ENCODE measurements around the gene CAPN11. TPM values are rescaled to one million over a fixed set of nuclear protein-coding genes. Genes with fewer than 3 reads are reported as not detected.

The CAPN11 gene
- total RNA-seq, 6 experiments from 2014 or later: 0.22 to 0.31 TPM; not detected in 4

DNA sequence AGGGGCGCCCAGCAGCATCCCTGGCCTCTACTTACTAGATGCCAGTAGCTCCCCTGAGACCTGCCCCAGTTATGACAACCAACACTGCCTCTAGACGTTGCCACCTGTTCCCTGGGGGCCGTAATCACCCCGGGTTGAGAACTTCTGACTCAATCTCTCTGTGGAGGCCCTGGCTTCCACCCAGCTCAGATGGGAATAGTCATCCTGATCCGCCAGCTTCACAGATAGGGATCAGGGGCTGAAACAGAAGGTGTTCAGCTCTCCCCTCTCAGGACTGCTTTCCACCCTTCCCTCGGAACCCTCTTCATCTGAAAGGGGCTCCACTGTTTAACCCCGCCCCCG lies 3.3 kb downstream of the CAPN11 start:
- H3K4me3 ChIP-seq: no peak overlapping the region
- DNase-seq: no peak
- no peaks in the 10 kb centered on the region for H3K36me3 ChIP-seq
- H3K9me3 ChIP-seq: no peaks in the 10 kb centered on the region
- ATAC-seq: no peak
- no peaks in the 10 kb centered on the region for H3K27me3 ChIP-seq
- TF ChIP-seq, protein P1, sequence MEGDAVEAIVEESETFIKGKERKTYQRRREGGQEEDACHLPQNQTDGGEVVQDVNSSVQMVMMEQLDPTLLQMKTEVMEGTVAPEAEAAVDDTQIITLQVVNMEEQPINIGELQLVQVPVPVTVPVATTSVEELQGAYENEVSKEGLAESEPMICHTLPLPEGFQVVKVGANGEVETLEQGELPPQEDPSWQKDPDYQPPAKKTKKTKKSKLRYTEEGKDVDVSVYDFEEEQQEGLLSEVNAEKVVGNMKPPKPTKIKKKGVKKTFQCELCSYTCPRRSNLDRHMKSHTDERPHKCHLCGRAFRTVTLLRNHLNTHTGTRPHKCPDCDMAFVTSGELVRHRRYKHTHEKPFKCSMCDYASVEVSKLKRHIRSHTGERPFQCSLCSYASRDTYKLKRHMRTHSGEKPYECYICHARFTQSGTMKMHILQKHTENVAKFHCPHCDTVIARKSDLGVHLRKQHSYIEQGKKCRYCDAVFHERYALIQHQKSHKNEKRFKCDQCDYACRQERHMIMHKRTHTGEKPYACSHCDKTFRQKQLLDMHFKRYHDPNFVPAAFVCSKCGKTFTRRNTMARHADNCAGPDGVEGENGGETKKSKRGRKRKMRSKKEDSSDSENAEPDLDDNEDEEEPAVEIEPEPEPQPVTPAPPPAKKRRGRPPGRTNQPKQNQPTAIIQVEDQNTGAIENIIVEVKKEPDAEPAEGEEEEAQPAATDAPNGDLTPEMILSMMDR (IDR thresholded peaks at IDR 0.05): no peak
- no peak for TF ChIP-seq POLR2A (IDR thresholded peaks at IDR 0.05)
- H3K4me1 ChIP-seq: no peaks in the 10 kb centered on the region
- intact Hi-C loops (cut with DNase I): loop anchor here in 1 of 2 donors (10.0 kb wide), 1 partner anchor 183 kb away; the partner anchor contains the start of gene SPATS1
- H3K27ac ChIP-seq: no peak overlapping the region
- 74% methylated on average over 4 of the region's 8 CpGs for WGBS (ENCODE audit: insufficient coverage, low coverage, low lambda C conversion rate, missing lambda C conversion rate)

GRCh38 chr6:44162876-44163625 lies 4.4 kb downstream of the CAPN11 start:
- no peak for TF ChIP-seq POLR2A (IDR thresholded peaks at IDR 0.05)
- TF ChIP-seq, protein P1 (IDR thresholded peaks at IDR 0.05): no peak
- intact Hi-C loops (cut with DNase I): loop anchor here in 1 of 2 donors (10.0 kb wide), 1 partner anchor 182 kb away; the partner anchor contains the start of gene SPATS1
- Histone ChIP-seq H3K36me3 (no peaks in the 10 kb centered on the region), H3K9me3 (no peaks in the 10 kb centered on the region), H3K4me1 (no peaks in the 10 kb centered on the region), H3K4me3 (no peak overlapping the region), H3K27ac (no peak overlapping the region), H3K27me3 (no peaks in the 10 kb centered on the region)
- ATAC-seq: no peak
- 63% methylated on average over 4 of the region's 8 CpGs for WGBS (ENCODE audit: insufficient coverage, low coverage, low lambda C conversion rate, missing lambda C conversion rate)
- no peak for DNase-seq

GRCh38 chr6:44166116-44166515 lies 7.5 kb downstream of the CAPN11 start:
- TF ChIP-seq, protein P1 (IDR thresholded peaks at IDR 0.05): no peak
- no peak for TF ChIP-seq POLR2A (IDR thresholded peaks at IDR 0.05)
- 47% methylated on average over 2 of the region's 7 CpGs for WGBS (ENCODE audit: insufficient coverage, low coverage, low lambda C conversion rate, missing lambda C conversion rate)
- no peaks in the 10 kb centered on the region for H3K4me1 ChIP-seq
- H3K27me3 ChIP-seq: no peaks in the 10 kb centered on the region
- no peak overlapping the region for H3K4me3 ChIP-seq
- H3K27ac ChIP-seq: no peak overlapping the region
- H3K9me3 ChIP-seq: no peaks in the 10 kb centered on the region
- DNase-seq: peak in 1 of 3 donors; percentile 32
- ATAC-seq: no peak
- intact Hi-C loops (cut with DNase I): loop anchor here in 1 of 2 donors (10.0 kb wide), 1 partner anchor 179 kb away; the partner anchor contains the start of gene SPATS1
- H3K36me3 ChIP-seq: no peaks in the 10 kb centered on the region

- intact Hi-C loops (cut with DNase I): loop anchor here in 1 of 2 donors (10.0 kb wide), 1 partner anchor 178 kb away; the partner anchor contains the start of gene SPATS1
- H3K36me3 ChIP-seq: no peaks in the 10 kb centered on the region
- H3K27ac ChIP-seq: no peak overlapping the region
- H3K4me3 ChIP-seq: no peak overlapping the region
- TF ChIP-seq, protein P1 (IDR thresholded peaks at IDR 0.05): no peak
- no peak for TF ChIP-seq POLR2A (IDR thresholded peaks at IDR 0.05)
- H3K9me3 ChIP-seq: no peaks in the 10 kb centered on the region
- H3K4me1 ChIP-seq: no peaks in the 10 kb centered on the region
- ATAC-seq (no peak), DNase-seq (peak in 1 of 3 donors; percentile 31)
- no peaks in the 10 kb centered on the region for H3K27me3 ChIP-seq
- 48% methylated on average over 7 of the region's 16 CpGs for WGBS (ENCODE audit: insufficient coverage, low coverage, low lambda C conversion rate, missing lambda C conversion rate)
These were observed 8.1 kb downstream of the CAPN11 start for GRCh38 chr6:44166591-44167184.
